Measurements from ENCODE around the gene FBXO46.

- TF ChIP-seq EZH2 (IDR thresholded peaks at IDR 0.05; ENCODE audit: low read length, unreplicated experiment): no peak
- TF ChIP-seq, protein P1, sequence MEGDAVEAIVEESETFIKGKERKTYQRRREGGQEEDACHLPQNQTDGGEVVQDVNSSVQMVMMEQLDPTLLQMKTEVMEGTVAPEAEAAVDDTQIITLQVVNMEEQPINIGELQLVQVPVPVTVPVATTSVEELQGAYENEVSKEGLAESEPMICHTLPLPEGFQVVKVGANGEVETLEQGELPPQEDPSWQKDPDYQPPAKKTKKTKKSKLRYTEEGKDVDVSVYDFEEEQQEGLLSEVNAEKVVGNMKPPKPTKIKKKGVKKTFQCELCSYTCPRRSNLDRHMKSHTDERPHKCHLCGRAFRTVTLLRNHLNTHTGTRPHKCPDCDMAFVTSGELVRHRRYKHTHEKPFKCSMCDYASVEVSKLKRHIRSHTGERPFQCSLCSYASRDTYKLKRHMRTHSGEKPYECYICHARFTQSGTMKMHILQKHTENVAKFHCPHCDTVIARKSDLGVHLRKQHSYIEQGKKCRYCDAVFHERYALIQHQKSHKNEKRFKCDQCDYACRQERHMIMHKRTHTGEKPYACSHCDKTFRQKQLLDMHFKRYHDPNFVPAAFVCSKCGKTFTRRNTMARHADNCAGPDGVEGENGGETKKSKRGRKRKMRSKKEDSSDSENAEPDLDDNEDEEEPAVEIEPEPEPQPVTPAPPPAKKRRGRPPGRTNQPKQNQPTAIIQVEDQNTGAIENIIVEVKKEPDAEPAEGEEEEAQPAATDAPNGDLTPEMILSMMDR (conservative IDR thresholded peaks at IDR 0.05; ENCODE audit: low read depth, low read length): no peak
- TF ChIP-seq EZH2phosphoT487 (IDR thresholded peaks at IDR 0.05; ENCODE audit: borderline replicate concordance, low read length): no peak
Observed at GRCh38 chr19:45767410-45767880, 36.7 kb upstream of the FBXO46 start.
